ENCODE results near the gene RER1. TPM values are rescaled to one million over a fixed set of nuclear protein-coding genes. Genes with fewer than 3 reads are reported as not detected.

RER1 gene
- total RNA-seq, 1 donor from 2014 or later, result 147 TPM

GRCh38 chr1:2348346-2349325, 43.0 kb upstream of the RER1 start:
- no peaks in the 10 kb centered on the region for H3K27me3 Mint-ChIP-seq (ENCODE audit: unreplicated experiment)
- H3K9me3 Mint-ChIP-seq (ENCODE audit: unreplicated experiment), result no peaks in the 10 kb centered on the region
- DNase-seq (ENCODE audit: extremely low spot score, unreplicated experiment), result no peak
- H3K4me3 Mint-ChIP-seq (ENCODE audit: unreplicated experiment), result no peak overlapping the region
- no peak overlapping the region for H3K27ac Mint-ChIP-seq (ENCODE audit: unreplicated experiment)
- TF ChIP-seq CTCF (IDR thresholded peaks at IDR 0.05), result no peak
- no peaks in the 10 kb centered on the region for H3K36me3 Mint-ChIP-seq (ENCODE audit: unreplicated experiment)
- peaks cover 3% of the 10 kb centered on the region for H3K4me1 Mint-ChIP-seq (ENCODE audit: unreplicated experiment)

DNA sequence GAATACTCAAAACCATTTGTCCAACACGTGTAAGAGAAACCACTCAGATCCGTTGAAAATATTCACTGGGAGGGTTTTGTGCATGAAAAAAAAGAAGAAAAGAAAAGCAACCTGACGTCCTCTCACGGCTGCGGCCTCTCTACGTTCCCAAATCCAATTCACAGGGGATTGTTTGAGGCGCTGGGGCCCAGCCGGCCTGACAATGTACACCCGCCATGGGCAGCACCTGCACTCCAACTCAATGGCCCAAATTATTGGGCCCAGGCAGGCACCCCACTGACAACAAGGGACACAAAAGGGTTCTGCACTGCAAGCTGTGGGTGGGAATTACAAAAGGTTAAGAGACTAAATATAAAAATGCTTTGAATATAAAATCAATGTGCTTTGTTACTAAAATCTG, 41.8 kb upstream of the RER1 start:
- no peaks in the 10 kb centered on the region for H3K36me3 Mint-ChIP-seq (ENCODE audit: unreplicated experiment)
- DNase-seq (ENCODE audit: extremely low spot score, unreplicated experiment), result no peak
- no peaks in the 10 kb centered on the region for H3K9me3 Mint-ChIP-seq (ENCODE audit: unreplicated experiment)
- no peak for TF ChIP-seq CTCF (IDR thresholded peaks at IDR 0.05)
- no peaks in the 10 kb centered on the region for H3K27me3 Mint-ChIP-seq (ENCODE audit: unreplicated experiment)
- no peak overlapping the region for H3K4me3 Mint-ChIP-seq (ENCODE audit: unreplicated experiment)
- peaks cover 6% of the 10 kb centered on the region for H3K4me1 Mint-ChIP-seq (ENCODE audit: unreplicated experiment)
- no peak overlapping the region for H3K27ac Mint-ChIP-seq (ENCODE audit: unreplicated experiment)

- H3K27me3 Mint-ChIP-seq (ENCODE audit: unreplicated experiment), result no peaks in the 10 kb centered on the region
- no peak for DNase-seq (ENCODE audit: extremely low spot score, unreplicated experiment)
- H3K36me3 Mint-ChIP-seq (ENCODE audit: unreplicated experiment), result no peaks in the 10 kb centered on the region
These were observed 41.1 kb upstream of the RER1 start for GRCh38 chr1:2350501-2350900.

GRCh38 chr1:2350911-2351655, 40.6 kb upstream of the RER1 start:
- no peak for DNase-seq (ENCODE audit: extremely low spot score, unreplicated experiment)
- Mint-ChIP-seq H3K9me3 (ENCODE audit: unreplicated experiment) (no peaks in the 10 kb centered on the region), H3K27ac (ENCODE audit: unreplicated experiment) (no peak overlapping the region), H3K27me3 (ENCODE audit: unreplicated experiment) (no peaks in the 10 kb centered on the region), H3K4me1 (ENCODE audit: unreplicated experiment) (peaks cover 6% of the 10 kb centered on the region), H3K36me3 (ENCODE audit: unreplicated experiment) (no peaks in the 10 kb centered on the region), H3K4me3 (ENCODE audit: unreplicated experiment) (no peak overlapping the region)
- TF ChIP-seq CTCF (IDR thresholded peaks at IDR 0.05), result no peak

More at GRCh38 chr1:2350501-2350900, 41.1 kb upstream of the RER1 start:
- no peak for TF ChIP-seq CTCF (IDR thresholded peaks at IDR 0.05)
- Mint-ChIP-seq H3K4me3 (ENCODE audit: unreplicated experiment) (no peak overlapping the region), H3K27ac (ENCODE audit: unreplicated experiment) (no peak overlapping the region), H3K9me3 (ENCODE audit: unreplicated experiment) (no peaks in the 10 kb centered on the region), H3K4me1 (ENCODE audit: unreplicated experiment) (peaks cover 6% of the 10 kb centered on the region)

DNA sequence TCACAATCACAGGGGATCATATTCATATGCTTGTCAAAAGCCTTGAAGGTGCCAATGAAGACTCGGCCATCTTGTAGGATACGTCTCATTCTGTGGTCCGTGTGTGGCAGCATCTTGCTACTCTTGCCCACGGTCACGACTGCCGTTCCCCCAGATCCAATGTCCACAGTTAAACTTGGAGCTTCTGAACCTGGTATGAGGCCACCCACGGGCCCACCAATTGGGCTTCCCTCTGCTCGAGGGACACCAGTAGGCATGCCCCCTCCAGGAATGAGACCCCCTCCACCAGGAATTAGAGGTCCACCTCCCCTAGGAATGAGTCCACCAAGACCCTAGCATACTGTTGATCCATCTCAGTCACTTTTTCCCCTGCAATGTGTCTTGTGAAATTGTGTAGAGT, 39.9 kb upstream of the RER1 start:
- DNase-seq (ENCODE audit: extremely low spot score, unreplicated experiment), result no peak
- TF ChIP-seq CTCF (IDR thresholded peaks at IDR 0.05), result no peak
- no peak overlapping the region for H3K27ac Mint-ChIP-seq (ENCODE audit: unreplicated experiment)

More for the DNA sequence above, 39.9 kb upstream of the RER1 start:
- no peaks in the 10 kb centered on the region for H3K9me3 Mint-ChIP-seq (ENCODE audit: unreplicated experiment)
- no peaks in the 10 kb centered on the region for H3K36me3 Mint-ChIP-seq (ENCODE audit: unreplicated experiment)
- no peak overlapping the region for H3K4me3 Mint-ChIP-seq (ENCODE audit: unreplicated experiment)
- H3K27me3 Mint-ChIP-seq (ENCODE audit: unreplicated experiment), result no peaks in the 10 kb centered on the region
- peaks cover 6% of the 10 kb centered on the region for H3K4me1 Mint-ChIP-seq (ENCODE audit: unreplicated experiment)

All from osteocyte (in vitro differentiated cells).